CD4-positive, alpha-beta T cell (primary cell): ENCODE measurements around the gene PCDH7. TPM values are rescaled to one million over a fixed set of nuclear protein-coding genes. Genes with fewer than 3 reads are reported as not detected.

ENCODE experiments used
- ATAC-seq: fragments of 200-7000 bp; cut with Tn5 transposase; one replicate; pipeline ENCODE4 v1.10.0; 2022; ENCODE audit warnings: mild to moderate bottlenecking; ENCODE audit not compliant: poor library complexity
- CTCF ChIA-PET: fragments of 350-600 bp; sonication (Branson Sonifier 250); formaldehyde crosslinking; loops from one replicate; lab custom pipeline; 2021; ENCODE audit warnings: antibody characterized with exemption, inconsistent platforms; lab: Charles Lee
- POLR2A ChIA-PET: fragments of 350-600 bp; sonication (Branson Sonifier 250); formaldehyde crosslinking; loops from one replicate; lab custom pipeline; 2021; ENCODE audit warnings: antibody characterized with exemption, inconsistent platforms; lab: Charles Lee
- DNase-seq, 14 experiments: peaks; one replicate each; pipeline ENCODE4 v3.0.0-alpha.2; 2013 to 2020; ENCODE audit warnings: mixed read lengths in 2 of 14
- H3K27ac ChIP-seq, 2 donors: one replicate each; pipeline versions ENCODE4 v1.5.1 to v1.7.0; 2013; ENCODE audit warnings: low read length in 2 of 2, low read depth in 1 of 2, mild to moderate bottlenecking in 1 of 2
- H3K27me3 ChIP-seq, 2 experiments: 1 replicate in 1 of 2; 2 replicates in 1 of 2; pipeline versions ENCODE4 v1.6.1 to v1.7.0; 2013; ENCODE audit warnings: low read length in 2 of 2, control low read depth in 1 of 2, mild to moderate bottlenecking in 1 of 2, moderate library complexity in 1 of 2; ENCODE audit not compliant: insufficient read depth in 2 of 2, control insufficient read depth in 1 of 2
- H3K36me3 ChIP-seq: one replicate; pipeline ENCODE4 v1.6.1; 2013; ENCODE audit warnings: low read length, control low read depth; ENCODE audit not compliant: insufficient read depth
- H3K4me1 ChIP-seq: one replicate; pipeline ENCODE4 v1.6.1; 2013; ENCODE audit warnings: low read length, control low read depth; ENCODE audit not compliant: insufficient read depth
- H3K4me3 ChIP-seq: one replicate; pipeline ENCODE4 v1.5.1; 2013; ENCODE audit warnings: mild to moderate bottlenecking, low read length, moderate library complexity
- H3K9me3 ChIP-seq, 2 experiments: 1 replicate in 1 of 2; 2 replicates in 1 of 2; pipeline versions ENCODE4 v1.6.1 to v1.7.0; 2013; ENCODE audit warnings: low read length in 2 of 2, mild to moderate bottlenecking in 2 of 2, control low read depth in 1 of 2, moderate library complexity in 1 of 2; ENCODE audit not compliant: control insufficient read depth in 1 of 2, insufficient read depth in 1 of 2
- H3K27ac Mint-ChIP-seq: one replicate; pipeline ENCODE4 v1.8.0; 2020; ENCODE audit warnings: mixed read lengths
- H3K27me3 Mint-ChIP-seq: one replicate; pipeline ENCODE4 v1.8.0; 2021; ENCODE audit warnings: mixed read lengths
- H3K36me3 Mint-ChIP-seq: one replicate; pipeline ENCODE4 v1.8.0; 2021; ENCODE audit warnings: low read depth, mixed read lengths
- H3K4me1 Mint-ChIP-seq: one replicate; pipeline ENCODE4 v1.8.0; 2021; ENCODE audit warnings: low read depth, mixed read lengths
- H3K4me3 Mint-ChIP-seq: one replicate; pipeline ENCODE4 v1.8.0; 2020; ENCODE audit warnings: mild to moderate bottlenecking, mixed read lengths
- H3K9me3 Mint-ChIP-seq: one replicate; pipeline ENCODE4 v1.8.0; 2020; ENCODE audit warnings: mixed read lengths
- CTCF ChIP-seq: fragments of 200-600 bp; IDR thresholded peaks from one replicate; pipeline ENCODE4 v1.8.0; 2022; ENCODE audit warnings: antibody characterized with exemption, mild to moderate bottlenecking
- intact Hi-C, 2 experiments: fragments of 100-400 bp; cut with DNase I in 1 of 2; cut with micrococcal nuclease in 1 of 2; formaldehyde crosslinking; loops; one replicate each; pipeline versions ENCODE4 v1.15.1 to v1.9.0; 2023 to 2025; cut with DNase I, micrococcal nuclease
- polyA plus RNA-seq, 2 donors: library from polyadenylated mRNA; unstranded; fragments of 120-200 nt; gene quantifications; one replicate each; pipeline ENCODE4 v1.2.1, GENCODE V29; 2013
- total RNA-seq, 174 experiments: library from RNA in 2 of 174; stranded (reverse) in 2 of 174; gene quantifications; one replicate each; pipeline ENCODE4 v1.2.3 and lab custom pipeline; 2021 to 2026

The PCDH7 gene
- total RNA-seq (not detected), total RNA-seq (lab: John Stamatoyannopoulos, UW) (0 to 0.23 (median 0) reads per million in 172 experiments)
- not detected for polyA plus RNA-seq (2013, experiment 1 of 2)
- 0.78 TPM for polyA plus RNA-seq (2013, experiment 2 of 2)

- Histone ChIP-seq H3K27ac (no peak within 1 kb of the TSS), H3K4me1 (peaks cover 45% of the 10 kb centered on the region), H3K36me3 (no peaks in the 10 kb centered on the region), H3K27me3 (peaks cover 47 to 63% of the 10 kb centered on the region in 2 experiments), H3K4me3 (peak within 1 kb of the TSS; percentile 3), H3K9me3 (peaks cover 0 to 52% of the 10 kb centered on the region in 2 experiments)
- DNase-seq (no peak), ATAC-seq (no peak)
- Mint-ChIP-seq H3K4me3 (peak within 1 kb of the TSS; percentile 68), H3K27me3 (peaks cover 74% of the 10 kb centered on the region), H3K27ac (no peak within 1 kb of the TSS), H3K9me3 (no peaks in the 10 kb centered on the region), H3K4me1 (peaks cover 40% of the 10 kb centered on the region), H3K36me3 (no peaks in the 10 kb centered on the region)
- ChIA-PET POLR2A (no interaction called here), CTCF (no interaction called here)
- intact Hi-C loops: no loop called here
- no peak for TF ChIP-seq CTCF
Observed at GRCh38 chr4:30720021-30720660, at the start of gene PCDH7. Gene PCDH7 (plus strand): TSS chr4:30720369. CDS start chr4:30721423, 1,054 bp downstream.

- intact Hi-C loops: no loop called here
Observed at GRCh38 chr4:30671926-30672448, 48.2 kb upstream of the PCDH7 start.

GRCh38 chr4:30696191-30696590 lies 24.0 kb upstream of the PCDH7 start:
- no peak overlapping the region for H3K27ac Mint-ChIP-seq
- Histone ChIP-seq H3K36me3 (no peaks in the 10 kb centered on the region), H3K4me1 (no peaks in the 10 kb centered on the region), H3K27ac (no peak overlapping the region), H3K9me3 (no peaks in the 10 kb centered on the region), H3K27me3 (no peaks in the 10 kb centered on the region), H3K4me3 (no peak overlapping the region)
- no peak overlapping the region for H3K4me3 Mint-ChIP-seq
- H3K4me1 Mint-ChIP-seq: no peaks in the 10 kb centered on the region
- no peak for TF ChIP-seq CTCF
- H3K27me3 Mint-ChIP-seq: no peaks in the 10 kb centered on the region
- peaks cover 3% of the 10 kb centered on the region for H3K9me3 Mint-ChIP-seq
- ATAC-seq (no peak), DNase-seq (no peak)
- ChIA-PET CTCF (no interaction called here), POLR2A (no interaction called here)
- intact Hi-C loops: no loop called here
- H3K36me3 Mint-ChIP-seq: no peaks in the 10 kb centered on the region

More at GRCh38 chr4:30671926-30672448, 48.2 kb upstream of the PCDH7 start:
- CTCF ChIA-PET: no interaction called here
- H3K27ac Mint-ChIP-seq: no peak overlapping the region
- H3K4me1 Mint-ChIP-seq: no peaks in the 10 kb centered on the region
- H3K9me3 ChIP-seq: peaks cover 0 to 6% of the 10 kb centered on the region in 2 experiments
- no peaks in the 10 kb centered on the region for H3K27me3 ChIP-seq
- no peaks in the 10 kb centered on the region for H3K36me3 ChIP-seq
- H3K4me1 ChIP-seq: no peaks in the 10 kb centered on the region
- no peak overlapping the region for H3K4me3 Mint-ChIP-seq
- TF ChIP-seq CTCF: no peak
- no peak overlapping the region for H3K4me3 ChIP-seq
- no peak overlapping the region for H3K27ac ChIP-seq
- peaks cover 4% of the 10 kb centered on the region for H3K9me3 Mint-ChIP-seq
- POLR2A ChIA-PET: no interaction called here
- H3K27me3 Mint-ChIP-seq: no peaks in the 10 kb centered on the region
- no peak for ATAC-seq
- DNase-seq: no peak
- no peaks in the 10 kb centered on the region for H3K36me3 Mint-ChIP-seq
